H1 (cell line): Measurements from ENCODE around the gene CEP192. TPM values are rescaled to one million over a fixed set of nuclear protein-coding genes. Genes with fewer than 3 reads are reported as not detected.

Experiments
- CTCF ChIA-PET: fragments of 300-600 bp; sonication (Branson Sonifier 250); formaldehyde crosslinking; loops from one replicate; lab custom pipeline; 2021; ENCODE audit not compliant: partially characterized antibody; lab: Charles Lee
- POLR2A ChIA-PET: fragments of 300-600 bp; sonication (Branson Sonifier 250); formaldehyde crosslinking; loops from one replicate; lab custom pipeline; 2021; ENCODE audit warnings: inconsistent platforms; ENCODE audit not compliant: partially characterized antibody; lab: Charles Lee
- DNase-seq, 2 experiments: peaks; one replicate each; pipeline versions ENCODE4 v3.0.0 to v3.0.0-alpha.2; 2010 to 2022; ENCODE audit warnings: low spot score in 2 of 2, low read depth in 1 of 2, mixed read lengths in 1 of 2
- FAIRE-seq: peaks from 2 replicates; lab custom pipeline; 2011; peaks lifted over from hg19 to GRCh38; lab: Jason Lieb, UNC
- H2AFZ ChIP-seq: 2 replicates; pipeline ENCODE4 v1.8.1; 2012; ENCODE audit warnings: low read length, inconsistent platforms
- H2AK5ac ChIP-seq: 2 replicates; pipeline ENCODE4 v1.6.1; 2013; ENCODE audit warnings: low read depth, low read length
- H2BK120ac ChIP-seq: replicated peaks from 2 replicates; pipeline ENCODE3; 2013; ENCODE audit warnings: low read depth, low read length, inconsistent platforms
- H2BK12ac ChIP-seq: 2 replicates; pipeline ENCODE4 v1.6.1; 2013; ENCODE audit warnings: low read depth, low read length
- H2BK15ac ChIP-seq: 2 replicates; pipeline ENCODE4 v1.6.1; 2013; ENCODE audit warnings: low read length
- H2BK20ac ChIP-seq: 2 replicates; pipeline ENCODE4 v1.6.1; 2013; ENCODE audit warnings: low read length
- H2BK5ac ChIP-seq: 2 replicates; pipeline ENCODE4 v1.6.1; 2013; ENCODE audit warnings: low read depth, low read length
- H3K14ac ChIP-seq: 2 replicates; pipeline ENCODE4 v1.6.1; 2013; ENCODE audit warnings: inconsistent platforms; ENCODE audit not compliant: insufficient read length
- H3K18ac ChIP-seq: 2 replicates; pipeline ENCODE4 v1.6.1; 2013; ENCODE audit warnings: low read length; ENCODE audit errors: extremely low read depth
- H3K23ac ChIP-seq: 2 replicates; pipeline ENCODE4 v1.6.1; 2013; ENCODE audit warnings: inconsistent platforms; ENCODE audit not compliant: insufficient read length
- H3K23me2 ChIP-seq: 2 replicates; pipeline ENCODE4 v1.6.1; 2013; ENCODE audit warnings: low read depth, low read length
- H3K27ac ChIP-seq: 2 replicates; pipeline ENCODE4 v1.6.1; 2011; ENCODE audit warnings: low read depth, low read length, inconsistent platforms
- H3K27me3 ChIP-seq, 4 experiments: replicated peaks in 1 of 4; 1 replicate in 1 of 4; 2 replicates in 3 of 4; pipeline versions ENCODE4 v1.6.1 to v1.8.1; 2011 to 2013; ENCODE audit warnings: low read length in 3 of 4, mild to moderate bottlenecking in 3 of 4, inconsistent platforms in 2 of 4, mixed read lengths in 2 of 4, moderate library complexity in 1 of 4; ENCODE audit not compliant: control insufficient read depth in 3 of 4, insufficient read depth in 3 of 4; ENCODE audit errors: extremely low read depth in 1 of 4
- H3K36me3 ChIP-seq, 4 experiments: 2 replicates each; pipeline versions ENCODE4 v1.6.1 to v1.8.1; 2011 to 2013; ENCODE audit warnings: mild to moderate bottlenecking in 4 of 4, low read length in 3 of 4, moderate library complexity in 2 of 4, control low read depth in 1 of 4, inconsistent platforms in 1 of 4; ENCODE audit not compliant: insufficient read depth in 4 of 4, control insufficient read depth in 2 of 4
- H3K4ac ChIP-seq: replicated peaks from 2 replicates; pipeline ENCODE3; 2013; ENCODE audit warnings: low read length, low read depth, mixed read lengths, inconsistent platforms; ENCODE audit not compliant: insufficient read length
- H3K4me1 ChIP-seq, 4 experiments: replicated peaks in 1 of 4; 1 replicate in 1 of 4; 2 replicates in 3 of 4; pipeline versions ENCODE4 v1.6.1 to v1.8.1; 2011 to 2013; ENCODE audit warnings: low read length in 3 of 4, inconsistent platforms in 2 of 4, mixed read lengths in 1 of 4; ENCODE audit not compliant: insufficient read depth in 4 of 4, control insufficient read depth in 3 of 4
- H3K4me2 ChIP-seq, 2 experiments: 2 replicates each; pipeline versions ENCODE4 v1.6.1 to v1.8.1; 2011 to 2013; ENCODE audit warnings: low read depth in 2 of 2, low read length in 2 of 2, control low read depth in 1 of 2, inconsistent platforms in 1 of 2, mild to moderate bottlenecking in 1 of 2; ENCODE audit not compliant: insufficient read depth in 1 of 2
- H3K4me3 ChIP-seq, 4 experiments: fragments of 200-600, 300-600 bp in 1 of 4; sonication (generic), shearing (Covaris generic), sonication (Bioruptor Twin) in 1 of 4; 2 replicates each; pipeline versions ENCODE4 v1.5.1 to v1.8.1; 2011 to 2016; ENCODE audit warnings: low read length in 4 of 4, low read depth in 3 of 4, control low read depth in 2 of 4, inconsistent platforms in 2 of 4, mild to moderate bottlenecking in 2 of 4, mixed read lengths in 1 of 4, moderate library complexity in 1 of 4; ENCODE audit not compliant: insufficient read depth in 2 of 4; ENCODE audit errors: extremely low read depth in 1 of 4
- H3K56ac ChIP-seq: replicated peaks from 2 replicates; pipeline ENCODE3; 2013; ENCODE audit warnings: low read depth, mild to moderate bottlenecking, mixed read lengths, low read length, inconsistent platforms; ENCODE audit not compliant: insufficient read length
- H3K79me1 ChIP-seq: 2 replicates; pipeline ENCODE4 v1.6.1; 2013; ENCODE audit warnings: low read depth, low read length, control low read depth
- H3K79me2 ChIP-seq, 2 experiments: 2 replicates each; pipeline versions ENCODE4 v1.6.1 to v1.8.1; 2012 to 2013; ENCODE audit warnings: low read length in 2 of 2, mild to moderate bottlenecking in 2 of 2, inconsistent platforms in 1 of 2; ENCODE audit not compliant: insufficient read depth in 2 of 2, control insufficient read depth in 1 of 2
- H3K9ac ChIP-seq, 4 experiments: replicated peaks in 1 of 4; 1 replicate in 1 of 4; 2 replicates in 3 of 4; pipeline versions ENCODE4 v1.6.1 to v1.8.1; 2011 to 2013; ENCODE audit warnings: low read depth in 3 of 4, low read length in 3 of 4, control low read depth in 2 of 4, mild to moderate bottlenecking in 2 of 4, moderate library complexity in 2 of 4, inconsistent platforms in 1 of 4; ENCODE audit errors: extremely low read depth in 1 of 4
- H3K9me3 ChIP-seq, 2 experiments: 2 replicates each; pipeline versions ENCODE4 v1.6.1 to v1.8.1; 2012 to 2013; ENCODE audit warnings: mild to moderate bottlenecking in 2 of 2, moderate library complexity in 2 of 2, control low read depth in 1 of 2, inconsistent platforms in 1 of 2, low read depth in 1 of 2, low read length in 1 of 2, mixed read lengths in 1 of 2; ENCODE audit not compliant: insufficient read depth in 2 of 2
- H4K20me1 ChIP-seq, 2 experiments: replicated peaks in 1 of 2; 2 replicates each; pipeline versions ENCODE3 to v1.8.1; 2011 to 2013; ENCODE audit warnings: inconsistent platforms in 2 of 2, low read length in 2 of 2, mild to moderate bottlenecking in 1 of 2; ENCODE audit not compliant: insufficient read depth in 2 of 2, control insufficient read depth in 1 of 2
- H4K5ac ChIP-seq: 2 replicates; pipeline ENCODE4 v1.6.1; 2013; ENCODE audit warnings: low read length, low read depth, mixed read lengths, inconsistent platforms; ENCODE audit not compliant: insufficient read length
- H4K8ac ChIP-seq: 2 replicates; pipeline ENCODE4 v1.8.0; 2013; ENCODE audit warnings: mild to moderate bottlenecking, moderate library complexity, low read length, inconsistent platforms; ENCODE audit not compliant: insufficient read depth; ENCODE audit errors: extremely low read depth
- H4K91ac ChIP-seq: replicated peaks from 2 replicates; pipeline ENCODE3; 2013; ENCODE audit warnings: low read length, mixed read lengths, inconsistent platforms; ENCODE audit not compliant: insufficient read length
- CEBPB ChIP-seq: IDR thresholded peaks from 2 replicates; pipeline ENCODE4 v1.6.1; 2012; ENCODE audit warnings: low read depth, low read length
- CTBP2 ChIP-seq: IDR thresholded peaks from 2 replicates; pipeline ENCODE4 v1.7.0; 2011; ENCODE audit warnings: borderline replicate concordance, mild to moderate bottlenecking, moderate library complexity, mixed read lengths, low read length; ENCODE audit not compliant: insufficient read depth, insufficient read length
- GABPA ChIP-seq: IDR thresholded peaks from 2 replicates; pipeline ENCODE4 v1.6.1; 2011; ENCODE audit warnings: mild to moderate bottlenecking, low read length, moderate library complexity, borderline replicate concordance; ENCODE audit not compliant: insufficient read depth
- HDAC6 ChIP-seq: IDR thresholded peaks from one replicate; pipeline ENCODE4 v1.7.1; 2012; ENCODE audit warnings: low read depth, mild to moderate bottlenecking, inconsistent platforms, low read length, moderate library complexity
- RNF2 ChIP-seq: fragments of 200-900, 300-1000 bp; sonication (generic); IDR thresholded peaks from 2 replicates; pipeline ENCODE4 v1.7.1; 2016; ENCODE audit warnings: borderline replicate concordance, low read depth, mild to moderate bottlenecking, antibody characterized with exemption, low read length; ENCODE audit not compliant: poor library complexity, severe bottlenecking; ENCODE audit errors: missing control alignments
- SIN3A ChIP-seq, 2 experiments: IDR thresholded peaks in 1 of 2; conservative IDR thresholded peaks in 1 of 2; 2 replicates each; pipeline ENCODE4 v1.6.1; 2011 to 2012; ENCODE audit warnings: low read length in 2 of 2, improper control_type of control experiment in 1 of 2, low read depth in 1 of 2, mild to moderate bottlenecking in 1 of 2
- SIX5 ChIP-seq: IDR thresholded peaks from 2 replicates; pipeline ENCODE4 v1.6.1; 2011; ENCODE audit warnings: mild to moderate bottlenecking, low read depth, low read length
- SP1 ChIP-seq: IDR thresholded peaks from 2 replicates; pipeline ENCODE4 v1.6.1; 2011; ENCODE audit warnings: low read depth, low read length
- WGBS, 2 experiments: shearing (Covaris generic) in 1 of 2; methylation state at CpG; one replicate each; pipeline versions ENCODE4 v1.1.6 to v1.1.7; 2013 to 2015; ENCODE audit warnings: low lambda C conversion rate in 2 of 2, mixed read lengths in 2 of 2, inconsistent platforms in 1 of 2, low coverage in 1 of 2, missing lambda C conversion rate in 1 of 2; ENCODE audit not compliant: insufficient replicate concordance in 2 of 2, insufficient coverage in 1 of 2, insufficient read length in 1 of 2; ENCODE audit errors: extremely low coverage in 1 of 2, missing lambda C conversion rate in 1 of 2; 5-methylcytosine and 5-hydroxymethylcytosine counted together
- polyA plus RNA-seq, 7 experiments: library from polyadenylated mRNA; depleted of rRNA in 3 of 7; stranded (reverse) in 5 of 7; unstranded in 2 of 7; fragments of >200 nt in 5 of 7; fragments of 200-250 nt in 2 of 7; gene quantifications; 1 replicate in 5 of 7; 2 replicates in 1 of 7; 4 replicates in 1 of 7; pipeline versions ENCODE4 v1.2.1 to v1.2.3, GENCODE V29; 2011 to 2013; ENCODE audit warnings: missing spikeins in 2 of 7, mixed read lengths in 2 of 7
- total RNA-seq: library from RNA; stranded (reverse); fragmentation: NEBNext Ultra II Directional; extraction: Animal tissue kit (Norgen Biotek cat#: 25700); gene quantifications from 2 replicates; pipeline ENCODE4 v1.2.1, GENCODE V29; 2021
- TF ChIP-seq, protein P1 (sequence below): IDR thresholded peaks from 2 replicates; pipeline ENCODE4 v1.6.1; 2011; ENCODE audit warnings: low read depth, mild to moderate bottlenecking, low read length; ENCODE audit not compliant: insufficient read depth
- TF ChIP-seq, protein P2 (sequence below), 3 experiments: IDR thresholded peaks; 1 replicate in 2 of 3; 2 replicates in 1 of 3; pipeline versions ENCODE4 v1.5.1 to v1.6.1; 2011; ENCODE audit warnings: low read length in 3 of 3, mild to moderate bottlenecking in 3 of 3, inconsistent platforms in 2 of 3, low read depth in 1 of 3, moderate library complexity in 1 of 3; ENCODE audit not compliant: insufficient read depth in 1 of 3; ENCODE audit errors: control extremely low read depth in 1 of 3

CEP192 gene
- total and polyA plus RNA-seq, 2 of the 8 experiments (the other 6 are each of a cell fraction or from before 2014, with no cell fraction given): 13.4 to 23.1 TPM

GRCh38 chr18:13070460-13070859 is 79.3 kb downstream of the CEP192 start:
- H2BK20ac ChIP-seq: no peak overlapping the region
- no peaks in the 10 kb centered on the region for H3K79me1 ChIP-seq
- no peak overlapping the region for H3K14ac ChIP-seq
- H3K4me1 ChIP-seq: peaks cover 0 to 3% (median 0%) of the 10 kb centered on the region in 4 experiments; a peak in 1 of 7 replicates
- no peak overlapping the region for H3K18ac ChIP-seq
- no peak overlapping the region for H3K56ac ChIP-seq
- H4K5ac ChIP-seq: no peak overlapping the region
- H3K23ac ChIP-seq: no peak overlapping the region
- no peaks in the 10 kb centered on the region for H3K79me2 ChIP-seq
- no peak overlapping the region for H2AK5ac ChIP-seq
- no peak overlapping the region for H2AFZ ChIP-seq
- 84% methylated on average over 5 of the region's 5 CpGs; no CpG with 5 or more reads in 1 of the 2 experiments for WGBS, 2 experiments
- H4K20me1 ChIP-seq: no peaks in the 10 kb centered on the region
- H2BK12ac ChIP-seq: no peak overlapping the region
- H3K4me2 ChIP-seq: no peak overlapping the region
- H3K27ac ChIP-seq: no peak overlapping the region
- no peak overlapping the region for H3K4ac ChIP-seq
- no peak overlapping the region for H2BK120ac ChIP-seq
- H4K8ac ChIP-seq: no peak overlapping the region
- no peaks in the 10 kb centered on the region for H3K9me3 ChIP-seq
- H2BK15ac ChIP-seq: no peak overlapping the region
- H3K23me2 ChIP-seq: no peaks in the 10 kb centered on the region
- ChIA-PET POLR2A (interaction anchor here (0.6 kb wide), 1 partner anchor 688 kb away, joined by 3 read pairs; no protein-coding TSS in a partner anchor), CTCF (interaction anchor here (0.9 kb wide), 1 partner anchor 526 kb away, joined by 3 read pairs; no protein-coding TSS in a partner anchor)
- H3K9ac ChIP-seq: no peak overlapping the region
- no peak for DNase-seq
- H4K91ac ChIP-seq: no peak overlapping the region
- no peak overlapping the region for H2BK5ac ChIP-seq
- no peak overlapping the region for H3K4me3 ChIP-seq
- H3K36me3 ChIP-seq: peaks cover 12 to 59% (median 46%) of the 10 kb centered on the region in 4 experiments; a peak in 7 of 8 replicates
- FAIRE-seq: no peak
- H3K27me3 ChIP-seq: no peaks in the 10 kb centered on the region
- TF ChIP-seq, protein P1, sequence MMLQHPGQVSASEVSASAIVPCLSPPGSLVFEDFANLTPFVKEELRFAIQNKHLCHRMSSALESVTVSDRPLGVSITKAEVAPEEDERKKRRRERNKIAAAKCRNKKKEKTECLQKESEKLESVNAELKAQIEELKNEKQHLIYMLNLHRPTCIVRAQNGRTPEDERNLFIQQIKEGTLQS: no peak
- TF ChIP-seq CEBPB (no peak), CTBP2 (no peak), HDAC6 (no peak), SIX5 (no peak), SIN3A (conservative IDR thresholded peaks at IDR 0.05 in 1 of 2, IDR thresholded peaks at IDR 0.05 in 1 of 2; ENCODE audit: low read depth in 1 of 2, low read length in 2 of 2) (no peak), SP1 (no peak), RNF2 (no peak), GABPA (no peak)
- TF ChIP-seq, protein P2, sequence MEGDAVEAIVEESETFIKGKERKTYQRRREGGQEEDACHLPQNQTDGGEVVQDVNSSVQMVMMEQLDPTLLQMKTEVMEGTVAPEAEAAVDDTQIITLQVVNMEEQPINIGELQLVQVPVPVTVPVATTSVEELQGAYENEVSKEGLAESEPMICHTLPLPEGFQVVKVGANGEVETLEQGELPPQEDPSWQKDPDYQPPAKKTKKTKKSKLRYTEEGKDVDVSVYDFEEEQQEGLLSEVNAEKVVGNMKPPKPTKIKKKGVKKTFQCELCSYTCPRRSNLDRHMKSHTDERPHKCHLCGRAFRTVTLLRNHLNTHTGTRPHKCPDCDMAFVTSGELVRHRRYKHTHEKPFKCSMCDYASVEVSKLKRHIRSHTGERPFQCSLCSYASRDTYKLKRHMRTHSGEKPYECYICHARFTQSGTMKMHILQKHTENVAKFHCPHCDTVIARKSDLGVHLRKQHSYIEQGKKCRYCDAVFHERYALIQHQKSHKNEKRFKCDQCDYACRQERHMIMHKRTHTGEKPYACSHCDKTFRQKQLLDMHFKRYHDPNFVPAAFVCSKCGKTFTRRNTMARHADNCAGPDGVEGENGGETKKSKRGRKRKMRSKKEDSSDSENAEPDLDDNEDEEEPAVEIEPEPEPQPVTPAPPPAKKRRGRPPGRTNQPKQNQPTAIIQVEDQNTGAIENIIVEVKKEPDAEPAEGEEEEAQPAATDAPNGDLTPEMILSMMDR (IDR thresholded peaks at IDR 0.05; ENCODE audit: control extremely low read depth in 1 of 3, insufficient read depth in 1 of 3, low read depth in 1 of 3, low read length in 3 of 3): no peak
